Natural killer cell (primary cell): Measurements from ENCODE around the gene ULBP1. TPM values are rescaled to one million over a fixed set of nuclear protein-coding genes. Genes with fewer than 3 reads are reported as not detected.

ENCODE experiments used
- total RNA-seq, 4 donors: library from RNA; stranded (reverse); fragments of 120-200 nt in 1 of 4; gene quantifications; one replicate each; pipeline versions ENCODE4 v1.2.3 to v1.2.4, GENCODE V29; 2013 to 2022

Gene ULBP1
- total RNA-seq, 3 donors from 2014 or later (not counting 1 experiment from before 2014, with no cell fraction given): 0.18 to 0.23 TPM; not detected in 1

Other genes starting within 250 kb of the ULBP1 start
- gene LATS1, start 245.8 kb upstream of the ULBP1 start, total RNA-seq: 10 to 100 TPM; 37.9 to 52.5 (median 49.4) TPM
- 10 to 100 TPM; 20.8 to 33.4 (median 23.5) TPM for gene NUP43, start 217.4 kb upstream of the ULBP1 start, total RNA-seq
- 10 to 100 TPM; 31.7 to 53.6 (median 41.5) TPM for gene PCMT1, start 214.2 kb upstream of the ULBP1 start, total RNA-seq
- under 1 TPM; 0.16 to 0.43 (median 0.26) TPM for gene LRP11, start 99.6 kb upstream of the ULBP1 start, total RNA-seq
- gene RAET1E, start 65.8 kb upstream of the ULBP1 start, total RNA-seq: not detected
- gene RAET1G, start 40.8 kb upstream of the ULBP1 start, total RNA-seq: under 1 TPM in 1 of 3 donors, not detected in 2; 0.43 TPM
- gene ULBP2, start 21.9 kb upstream of the ULBP1 start, total RNA-seq: 1 to 10 TPM in 2 of 3 donors, under 1 TPM in 1; 0.98 to 2.4 (median 2.4) TPM
- gene RAET1L, start 61.6 kb downstream of the ULBP1 start, total RNA-seq: not detected
- 1 to 10 TPM in 1 of 3 donors, under 1 TPM in 2; 0.64 to 1.5 (median 0.75) TPM for gene ULBP3, start 105.2 kb downstream of the ULBP1 start, total RNA-seq
- not detected for gene PPP1R14C, start 179.1 kb downstream of the ULBP1 start, total RNA-seq